Endodermal cell (in vitro differentiated cells): Measurements from ENCODE around the gene TBCA. TPM values are rescaled to one million over a fixed set of nuclear protein-coding genes. Genes with fewer than 3 reads are reported as not detected.

Experiments used
- DNase-seq: peaks from one replicate; pipeline ENCODE4 v3.0.0-alpha.2; 2017
- H3K27ac ChIP-seq: 2 replicates; pipeline ENCODE4 v1.5.1; 2013; ENCODE audit warnings: mild to moderate bottlenecking, low read depth, low read length, moderate library complexity
- H3K27me3 ChIP-seq: 2 replicates; pipeline ENCODE4 v1.6.1; 2013; ENCODE audit warnings: mild to moderate bottlenecking, low read length, moderate library complexity; ENCODE audit not compliant: insufficient read depth, control insufficient read depth, poor library complexity, severe bottlenecking
- H3K36me3 ChIP-seq: 2 replicates; pipeline ENCODE4 v1.7.0; 2013; ENCODE audit warnings: mild to moderate bottlenecking, low read length, moderate library complexity; ENCODE audit not compliant: control insufficient read depth, insufficient read depth
- H3K4me1 ChIP-seq: one replicate; pipeline ENCODE4 v1.7.0; 2013; ENCODE audit warnings: low read length; ENCODE audit not compliant: control insufficient read depth, insufficient read depth
- H3K4me3 ChIP-seq: 2 replicates; pipeline ENCODE4 v1.5.1; 2013; ENCODE audit warnings: mild to moderate bottlenecking, low read length, moderate library complexity
- H3K9ac ChIP-seq: 2 replicates; pipeline ENCODE4 v1.6.1; 2013; ENCODE audit warnings: mild to moderate bottlenecking, low read length, moderate library complexity; ENCODE audit not compliant: poor library complexity, severe bottlenecking; ENCODE audit errors: extremely low read depth
- H3K9me3 ChIP-seq: 2 replicates; pipeline ENCODE4 v1.6.1; 2013; ENCODE audit warnings: mild to moderate bottlenecking, low read length, moderate library complexity; ENCODE audit not compliant: control insufficient read depth
- H3K27ac Mint-ChIP-seq: 2 replicates; pipeline ENCODE4 v1.8.0; 2020; ENCODE audit warnings: mixed read lengths
- H3K27me3 Mint-ChIP-seq: 2 replicates; pipeline ENCODE4 v1.8.0; 2021; ENCODE audit warnings: mild to moderate bottlenecking, mixed read lengths; ENCODE audit not compliant: insufficient read depth
- H3K36me3 Mint-ChIP-seq: 2 replicates; pipeline ENCODE4 v1.8.0; 2020; ENCODE audit warnings: low read depth, mixed read lengths
- H3K4me1 Mint-ChIP-seq: 2 replicates; pipeline ENCODE4 v1.8.0; 2020; ENCODE audit warnings: mixed read lengths
- H3K4me3 Mint-ChIP-seq: 2 replicates; pipeline ENCODE4 v1.8.0; 2020; ENCODE audit warnings: mild to moderate bottlenecking, moderate library complexity, mixed read lengths
- H3K9me3 Mint-ChIP-seq: 2 replicates; pipeline ENCODE4 v1.8.0; 2020; ENCODE audit warnings: mild to moderate bottlenecking, mixed read lengths
- CTCF ChIP-seq: fragments of 200-600 bp; sonication (generic); conservative IDR thresholded peaks from 2 replicates; pipeline ENCODE4 v1.5.0; 2021; ENCODE audit warnings: antibody characterized with exemption, mild to moderate bottlenecking
- WGBS, 2 experiments: methylation state at CpG; one replicate each; pipeline versions ENCODE4 v1.1.5 to v1.1.7; 2013; ENCODE audit warnings: missing lambda C conversion rate in 2 of 2, mixed read lengths in 1 of 2; ENCODE audit not compliant: insufficient coverage in 1 of 2, insufficient read length in 1 of 2; 5-methylcytosine and 5-hydroxymethylcytosine counted together
- total RNA-seq, 2 donors: library from RNA; stranded (reverse); fragmentation: NEBNext Ultra II Directional in 1 of 2; extraction: Animal tissue kit (Norgen Biotek cat#: 25700) in 1 of 2; gene quantifications; 2 replicates in 1 of 2; 3 replicates in 1 of 2; pipeline ENCODE4 v1.2.1, GENCODE V29; 2021

The TBCA gene
- total RNA-seq, 2 donors from 2014 or later: 415 to 454 TPM

GRCh38 chr5:77683171-77683732 lies 92.9 kb downstream of the TBCA start:
- Mint-ChIP-seq H3K9me3 (no peaks in the 10 kb centered on the region), H3K27ac (no peak overlapping the region), H3K4me1 (no peaks in the 10 kb centered on the region), H3K4me3 (no peak overlapping the region), H3K27me3 (peaks cover 6% of the 10 kb centered on the region), H3K36me3 (peaks cover 1% of the 10 kb centered on the region)
- no peaks in the 10 kb centered on the region for H3K9me3 ChIP-seq
- no peak overlapping the region for H3K9ac ChIP-seq
- no peak overlapping the region for H3K27ac ChIP-seq
- DNase-seq: no peak
- H3K27me3 ChIP-seq: no peaks in the 10 kb centered on the region
- peaks cover 8% of the 10 kb centered on the region for H3K36me3 ChIP-seq
- 93 to 95% methylated on average over 3 to 5 of the region's 6 CpGs for WGBS, 2 experiments
- H3K4me1 ChIP-seq: no peaks in the 10 kb centered on the region
- no peak overlapping the region for H3K4me3 ChIP-seq
- TF ChIP-seq CTCF: no peak

GRCh38 chr5:77670526-77670925 lies 105.6 kb downstream of the TBCA start:
- 64 to 67% methylated on average over 3 of the region's 3 CpGs for WGBS, 2 experiments
- Mint-ChIP-seq H3K36me3 (no peaks in the 10 kb centered on the region), H3K9me3 (peaks cover 3% of the 10 kb centered on the region), H3K4me3 (no peak overlapping the region), H3K4me1 (no peaks in the 10 kb centered on the region), H3K27ac (no peak overlapping the region), H3K27me3 (peaks cover 36% of the 10 kb centered on the region)
- Histone ChIP-seq H3K4me1 (no peaks in the 10 kb centered on the region), H3K4me3 (no peak overlapping the region), H3K27ac (no peak overlapping the region), H3K9me3 (no peaks in the 10 kb centered on the region), H3K27me3 (peaks cover 25% of the 10 kb centered on the region), H3K9ac (no peak overlapping the region), H3K36me3 (no peaks in the 10 kb centered on the region)
- TF ChIP-seq CTCF: no peak
- no peak for DNase-seq

GRCh38 chr5:77669677-77670076 lies 106.5 kb downstream of the TBCA start:
- no peaks in the 10 kb centered on the region for H3K9me3 ChIP-seq
- H3K4me1 ChIP-seq: no peaks in the 10 kb centered on the region
- DNase-seq: no peak
- TF ChIP-seq CTCF: no peak
- H3K9me3 Mint-ChIP-seq: no peaks in the 10 kb centered on the region
- H3K27ac ChIP-seq: no peak overlapping the region
- H3K27me3 ChIP-seq: peaks cover 28% of the 10 kb centered on the region
- H3K9ac ChIP-seq: no peak overlapping the region
- H3K4me3 Mint-ChIP-seq: no peak overlapping the region
- no peak overlapping the region for H3K4me3 ChIP-seq
- 83 to 87% methylated on average over 1 of the region's 1 CpG for WGBS, 2 experiments
- H3K36me3 ChIP-seq: no peaks in the 10 kb centered on the region
- peaks cover 36% of the 10 kb centered on the region for H3K27me3 Mint-ChIP-seq
- H3K4me1 Mint-ChIP-seq: no peaks in the 10 kb centered on the region
- H3K27ac Mint-ChIP-seq: no peak overlapping the region
- no peaks in the 10 kb centered on the region for H3K36me3 Mint-ChIP-seq
